IMR-90 (cell line): ENCODE results near the gene NADSYN1. TPM values are rescaled to one million over a fixed set of nuclear protein-coding genes. Genes with fewer than 3 reads are reported as not detected.

Source experiments
- ATAC-seq: fragments of 200-7000 bp; cut with Tn5 transposase; 2 replicates; pipeline ENCODE4 v1.9.1; 2020; ENCODE audit warnings: low read depth, mild to moderate bottlenecking, moderate library complexity
- BruUV-seq: library from RNA; stranded (reverse); fragments of 400-500 nt; replicated peaks from 2 replicates; lab custom pipeline; 2021; lab: Mats Ljungman, UMichigan
- CTCF ChIA-PET: fragments of 300-600 bp; formaldehyde crosslinking; extraction: SDS; loops from one replicate; lab custom pipeline; 2021; ENCODE audit warnings: antibody characterized with exemption; lab: Yijun Ruan, JAX
- POLR2A ChIA-PET: fragments of 300-600 bp; sonication (Branson Sonifier 250); formaldehyde crosslinking; loops from one replicate; lab custom pipeline; 2022; ENCODE audit warnings: antibody characterized with exemption; ENCODE audit not compliant: unreplicated experiment; lab: Charles Lee
- DNase-seq: peaks from one replicate; pipeline ENCODE4 v3.0.0; 2013
- H2AFZ ChIP-seq: replicated peaks from 2 replicates; pipeline ENCODE3; 2013; ENCODE audit warnings: low read length, mild to moderate bottlenecking; ENCODE audit not compliant: poor library complexity
- H2AK5ac ChIP-seq: 2 replicates; pipeline ENCODE4 v1.6.1; 2013; ENCODE audit warnings: low read depth, low read length, inconsistent platforms
- H2AK9ac ChIP-seq: replicated peaks from 2 replicates; pipeline ENCODE3; 2013; ENCODE audit warnings: mild to moderate bottlenecking, low read depth, low read length, moderate library complexity; ENCODE audit not compliant: poor library complexity
- H2BK120ac ChIP-seq: 2 replicates; pipeline ENCODE4 v1.6.1; 2013; ENCODE audit warnings: low read depth, low read length, inconsistent platforms
- H2BK15ac ChIP-seq: 3 replicates; pipeline ENCODE4 v1.6.1; 2013; ENCODE audit warnings: low read depth, low read length, inconsistent platforms
- H2BK20ac ChIP-seq: 2 replicates; pipeline ENCODE4 v1.6.1; 2013; ENCODE audit warnings: low read depth, mild to moderate bottlenecking, inconsistent platforms, low read length, moderate library complexity
- H2BK5ac ChIP-seq: 2 replicates; pipeline ENCODE4 v1.6.1; 2013; ENCODE audit warnings: mild to moderate bottlenecking, low read depth, low read length, inconsistent platforms; ENCODE audit not compliant: poor library complexity, severe bottlenecking
- H3K14ac ChIP-seq: replicated peaks from 2 replicates; pipeline ENCODE4 v1.6.1; 2013; ENCODE audit warnings: low read depth, low read length, inconsistent platforms
- H3K18ac ChIP-seq: 2 replicates; pipeline ENCODE4 v1.6.1; 2013; ENCODE audit warnings: low read depth, low read length, control low read depth
- H3K23ac ChIP-seq: 2 replicates; pipeline ENCODE4 v1.6.1; 2013; ENCODE audit warnings: low read depth, low read length, inconsistent platforms
- H3K27ac ChIP-seq: 2 replicates; pipeline ENCODE4 v1.5.1; 2013; ENCODE audit warnings: mild to moderate bottlenecking, control low read depth, low read length; ENCODE audit not compliant: insufficient read depth
- H3K27me3 ChIP-seq: 2 replicates; pipeline ENCODE4 v1.6.1; 2013; ENCODE audit warnings: low read length; ENCODE audit not compliant: control insufficient read depth, insufficient read depth
- H3K36me3 ChIP-seq: 2 replicates; pipeline ENCODE4 v1.6.1; 2013; ENCODE audit warnings: low read length, mixed read lengths; ENCODE audit not compliant: control insufficient read depth, insufficient read depth
- H3K4ac ChIP-seq: 2 replicates; pipeline ENCODE4 v1.6.1; 2013; ENCODE audit warnings: low read depth, low read length, inconsistent platforms
- H3K4me1 ChIP-seq: 2 replicates; pipeline ENCODE4 v1.6.1; 2013; ENCODE audit warnings: low read length, mixed read lengths; ENCODE audit not compliant: control insufficient read depth, insufficient read depth
- H3K4me2 ChIP-seq: 2 replicates; pipeline ENCODE4 v1.6.1; 2013; ENCODE audit warnings: low read depth, mild to moderate bottlenecking, control low read depth, low read length, moderate library complexity
- H3K4me3 ChIP-seq: 2 replicates; pipeline ENCODE4 v1.5.1; 2013; ENCODE audit warnings: low read depth, mild to moderate bottlenecking, control low read depth, low read length, moderate library complexity; ENCODE audit not compliant: insufficient read depth
- H3K56ac ChIP-seq: 2 replicates; pipeline ENCODE4 v1.6.1; 2013; ENCODE audit warnings: low read length, inconsistent platforms; ENCODE audit not compliant: insufficient read depth; ENCODE audit errors: extremely low read depth
- H3K79me1 ChIP-seq, 2 experiments: 2 replicates each; pipeline ENCODE4 v1.6.1; 2013; ENCODE audit warnings: low read length in 2 of 2, inconsistent platforms in 1 of 2, low read depth in 1 of 2
- H3K9ac ChIP-seq: 2 replicates; pipeline ENCODE4 v1.6.1; 2013; ENCODE audit warnings: low read depth, low read length, control low read depth
- H3K9me1 ChIP-seq: 2 replicates; pipeline ENCODE4 v1.6.1; 2013; ENCODE audit warnings: low read length, inconsistent platforms; ENCODE audit not compliant: insufficient read depth
- H3K9me3 ChIP-seq: 2 replicates; pipeline ENCODE4 v1.6.1; 2013; ENCODE audit warnings: low read length; ENCODE audit not compliant: control insufficient read depth, insufficient read depth
- H4K20me1 ChIP-seq: 2 replicates; pipeline ENCODE4 v1.6.1; 2013; ENCODE audit warnings: low read length, inconsistent platforms; ENCODE audit not compliant: insufficient read depth
- H4K5ac ChIP-seq: 2 replicates; pipeline ENCODE4 v1.6.1; 2013; ENCODE audit warnings: mild to moderate bottlenecking, low read depth, low read length, control low read depth
- H4K8ac ChIP-seq, 2 experiments: 2 replicates each; pipeline ENCODE4 v1.6.1; 2013; ENCODE audit warnings: low read depth in 2 of 2, low read length in 2 of 2, control low read depth in 1 of 2, inconsistent platforms in 1 of 2
- H4K91ac ChIP-seq: 2 replicates; pipeline ENCODE4 v1.6.1; 2013; ENCODE audit warnings: low read depth, low read length, inconsistent platforms; ENCODE audit not compliant: insufficient read depth
- BHLHE40 ChIP-seq: fragments of 150-350 bp; IDR thresholded peaks from 2 replicates; pipeline ENCODE4 v1.6.1; 2016; ENCODE audit warnings: mild to moderate bottlenecking, low read depth, low read length
- CHD1 ChIP-seq: IDR thresholded peaks from 2 replicates; pipeline ENCODE4 v1.6.1; 2012; ENCODE audit warnings: low read depth, low read length, improper control_type of control experiment
- FOS ChIP-seq: fragments of 150-350 bp; IDR thresholded peaks from 2 replicates; pipeline ENCODE4 v1.6.1; 2016; ENCODE audit warnings: low read depth, low read length
- RAD21 ChIP-seq: IDR thresholded peaks from 2 replicates; pipeline ENCODE4 v1.6.1; 2012; ENCODE audit warnings: low read length, improper control_type of control experiment
- SMC3 ChIP-seq: fragments of 150-350 bp; IDR thresholded peaks from 2 replicates; pipeline ENCODE4 v1.6.1; 2016; ENCODE audit warnings: low read depth, mild to moderate bottlenecking, antibody characterized with exemption, low read length, moderate library complexity
- WGBS, 2 experiments: methylation state at CpG; one replicate each; pipeline versions ENCODE4 v1.1.5 to v1.1.7; 2013; ENCODE audit warnings: missing lambda C conversion rate in 2 of 2; ENCODE audit not compliant: insufficient read length in 1 of 2; ENCODE audit errors: extremely low coverage in 2 of 2; 5-methylcytosine and 5-hydroxymethylcytosine counted together
- dilution Hi-C: fragments of 300-500 bp; cut with HindIII; formaldehyde crosslinking; loops from one replicate; pipeline ENCODE4 v1.14.3; 2018; ENCODE audit warnings: low sequenced_read_pairs; ENCODE audit not compliant: unreplicated experiment
- in situ Hi-C: fragments of 300-500 bp; cut with MboI; formaldehyde crosslinking; loops from 3 replicates; pipeline ENCODE4 v1.14.3; 2019; ENCODE audit warnings: low sequenced_read_pairs, inconsistent platforms, mixed read lengths
- intact Hi-C: fragments of 100-400 bp; cut with micrococcal nuclease; formaldehyde crosslinking; loops from 2 replicates; pipeline ENCODE4 v1.10.0; 2022
- polyA plus RNA-seq, 3 experiments: library from polyadenylated mRNA; depleted of rRNA; stranded (reverse); fragments of >200 nt; gene quantifications; 2 replicates each; pipeline ENCODE4 v1.2.3, GENCODE V29; 2012; ENCODE audit warnings: low replicate concordance in 1 of 3
- total RNA-seq: library from RNA; depleted of rRNA; stranded (reverse); fragments of >200 nt; gene quantifications from 2 replicates; pipeline ENCODE4 v1.2.3, GENCODE V29; 2012

The NADSYN1 gene
- total and polyA plus RNA-seq, 2 of the 4 experiments (the other 2 are of a cell fraction), result 69.5 to 70.4 TPM

GRCh38 chr11:71525188-71525937 lies 72.4 kb downstream of the NADSYN1 start:
- H3K27ac ChIP-seq, result no peak overlapping the region
- no peak overlapping the region for H3K4me3 ChIP-seq
- no peak overlapping the region for H2AK9ac ChIP-seq
- no peak overlapping the region for H3K18ac ChIP-seq
- no peak overlapping the region for H2BK120ac ChIP-seq
- intact Hi-C loops (no loop called here), in situ Hi-C loops (no loop called here), dilution Hi-C loops (no loop called here)
- H3K23ac ChIP-seq, result no peak overlapping the region
- ChIA-PET CTCF (no interaction called here), POLR2A (no interaction called here)
- H4K5ac ChIP-seq, result no peak overlapping the region
- no peak overlapping the region for H4K91ac ChIP-seq
- no peaks in the 10 kb centered on the region for H3K9me3 ChIP-seq
- no peaks in the 10 kb centered on the region for H4K20me1 ChIP-seq
- no peak overlapping the region for H2BK5ac ChIP-seq
- no peaks in the 10 kb centered on the region for H3K79me1 ChIP-seq
- H3K9ac ChIP-seq, result no peak overlapping the region
- H2BK20ac ChIP-seq, result no peak overlapping the region
- ATAC-seq (no peak), DNase-seq (no peak)
- no peak overlapping the region for H3K56ac ChIP-seq
- no TSS peak for BruUV-seq
- H3K4me2 ChIP-seq, result no peak overlapping the region
- H3K36me3 ChIP-seq, result no peaks in the 10 kb centered on the region
- H2BK15ac ChIP-seq, result no peak overlapping the region
- H3K27me3 ChIP-seq, result 0 out of 2 replicates have a peak, but pooled peaks cover 1% of the 10 kb centered on the region
- H3K9me1 ChIP-seq, result no peaks in the 10 kb centered on the region
- no peak overlapping the region for H4K8ac ChIP-seq
- WGBS, 2 experiments, result 0% methylated on average over 1 of the region's 3 CpGs; no CpG with 5 or more reads in 1 of the 2 experiments
- no peaks in the 10 kb centered on the region for H3K4me1 ChIP-seq
- H2AK5ac ChIP-seq, result no peak overlapping the region
- no peak for TF ChIP-seq RAD21
- no peak for TF ChIP-seq CHD1
- TF ChIP-seq SMC3, result no peak
- TF ChIP-seq BHLHE40, result no peak
- no peak for TF ChIP-seq FOS
- H3K4ac ChIP-seq, result no peak overlapping the region
- H2AFZ ChIP-seq, result no peak overlapping the region
- H3K14ac ChIP-seq, result no peak overlapping the region
